HEK293T (cell line): ENCODE measurements around the gene GPNMB.

ENCODE experiments used
- CTCF ChIA-PET: fragments of 350-600 bp; formaldehyde crosslinking; extraction: SDS; loops from one replicate; lab custom pipeline; 2021; ENCODE audit warnings: antibody characterized with exemption, inconsistent platforms; lab: Yijun Ruan, JAX
- POLR2A ChIA-PET: fragments of 350-600 bp; formaldehyde crosslinking; extraction: SDS; loops from one replicate; lab custom pipeline; 2020; ENCODE audit warnings: antibody characterized with exemption, inconsistent platforms; lab: Yijun Ruan, JAX
- DNase-seq: peaks from one replicate; pipeline ENCODE4 v3.0.0; 2012; ENCODE audit warnings: mixed read lengths; ENCODE audit errors: extremely low spot score
- ARNT ChIP-seq: fragments of 450-650 bp; IDR thresholded peaks from 2 replicates; pipeline ENCODE4 v1.6.1; 2017; ENCODE audit warnings: mild to moderate bottlenecking
- BHLHE40 ChIP-seq: fragments of 450-650 bp; IDR thresholded peaks from 2 replicates; pipeline ENCODE4 v1.6.1; 2016; ENCODE audit warnings: mild to moderate bottlenecking, moderate library complexity, borderline replicate concordance
- CTBP1 ChIP-seq: fragments of 450-650 bp; IDR thresholded peaks from 2 replicates; pipeline ENCODE4 v1.6.1; 2016; ENCODE audit warnings: borderline replicate concordance
- ELF4 ChIP-seq: fragments of 450-650 bp; IDR thresholded peaks from 2 replicates; pipeline ENCODE4 v1.6.1; 2017; ENCODE audit warnings: antibody characterized with exemption
- FOXA1 ChIP-seq: fragments of 450-650 bp; IDR thresholded peaks from 2 replicates; pipeline ENCODE4 v1.6.1; 2016; ENCODE audit warnings: mild to moderate bottlenecking
- FOXK2 ChIP-seq: fragments of 450-650 bp; IDR thresholded peaks from 2 replicates; pipeline ENCODE4 v1.6.1; 2016; ENCODE audit warnings: mild to moderate bottlenecking
- FOXM1 ChIP-seq: fragments of 450-650 bp; IDR thresholded peaks from 2 replicates; pipeline ENCODE4 v1.6.1; 2017; ENCODE audit warnings: mild to moderate bottlenecking, borderline replicate concordance
- HDGF ChIP-seq: fragments of 450-650 bp; IDR thresholded peaks from 2 replicates; pipeline ENCODE4 v1.6.1; 2017; ENCODE audit warnings: antibody characterized with exemption, borderline replicate concordance
- L3MBTL2 ChIP-seq: fragments of 450-650 bp; conservative IDR thresholded peaks from 2 replicates; pipeline ENCODE4 v1.6.1; 2016; ENCODE audit warnings: mild to moderate bottlenecking
- LEF1 ChIP-seq: fragments of 450-650 bp; IDR thresholded peaks from 2 replicates; pipeline ENCODE4 v1.6.1; 2017; ENCODE audit warnings: mild to moderate bottlenecking, borderline replicate concordance
- NFRKB ChIP-seq: fragments of 450-650 bp; IDR thresholded peaks from 2 replicates; pipeline ENCODE4 v1.6.1; 2016; ENCODE audit warnings: mild to moderate bottlenecking, moderate library complexity
- PKNOX1 ChIP-seq: fragments of 450-650 bp; IDR thresholded peaks from 2 replicates; pipeline ENCODE4 v1.6.1; 2016
- SP1 ChIP-seq: fragments of 450-650 bp; IDR thresholded peaks from 2 replicates; pipeline ENCODE4 v1.6.1; 2017
- SUZ12 ChIP-seq: fragments of 450-650 bp; IDR thresholded peaks from 2 replicates; pipeline ENCODE4 v1.6.1; 2016; ENCODE audit warnings: mild to moderate bottlenecking
- TARDBP ChIP-seq: fragments of 450-650 bp; IDR thresholded peaks from 2 replicates; pipeline ENCODE4 v1.6.1; 2016
- ZNF384 ChIP-seq: fragments of 450-650 bp; IDR thresholded peaks from 2 replicates; pipeline ENCODE4 v1.6.1; 2016

GPNMB gene

DNA sequence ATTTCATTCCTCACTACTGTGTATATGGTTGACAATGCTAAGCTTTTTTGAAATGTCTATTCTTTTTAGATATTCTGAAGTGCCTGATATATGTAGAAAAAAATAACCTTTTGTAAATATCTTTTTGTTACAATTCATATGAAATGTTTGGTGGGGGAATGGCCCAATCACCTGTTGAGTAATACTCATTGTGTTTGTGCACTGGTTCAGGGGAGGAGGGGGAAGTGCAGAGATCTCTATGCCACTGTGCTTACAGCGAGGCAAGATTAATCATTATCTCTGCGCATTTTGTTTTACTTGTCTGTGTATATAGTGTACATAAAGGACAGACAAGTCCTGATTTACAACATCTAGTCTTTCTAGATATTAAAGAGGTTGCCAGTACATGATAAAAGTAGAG, 39.6 kb upstream of the GPNMB start:
- TF ChIP-seq FOXA1 (no peak), L3MBTL2 (no peak), TARDBP (no peak), PKNOX1 (no peak), LEF1 (no peak), ELF4 (no peak), HDGF (no peak), CTBP1 (no peak), NFRKB (no peak)
- POLR2A ChIA-PET, result no interaction called here

DNA sequence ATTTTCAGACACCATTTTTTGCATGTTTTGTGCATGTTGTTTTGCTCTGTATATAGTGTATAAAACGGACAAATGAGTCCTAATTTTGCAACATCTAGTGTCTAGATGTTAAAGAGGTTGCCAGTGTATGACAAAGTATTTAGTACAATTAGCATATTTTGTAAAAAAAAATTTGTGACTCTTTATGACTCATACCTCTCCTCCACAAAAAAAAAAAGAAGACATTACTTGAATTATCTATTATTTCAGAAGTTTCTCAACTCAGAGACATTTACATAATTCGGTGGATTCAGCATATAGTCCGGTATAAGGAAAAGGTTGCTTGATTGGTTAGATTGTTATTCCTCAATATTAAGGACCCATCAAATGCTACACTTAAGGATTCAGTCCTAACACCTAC, 38.7 kb upstream of the GPNMB start:
- POLR2A ChIA-PET, result no interaction called here

More for the DNA sequence above, 39.6 kb upstream of the GPNMB start:
- DNase-seq, result no peak
- CTCF ChIA-PET, result no interaction called here

DNA sequence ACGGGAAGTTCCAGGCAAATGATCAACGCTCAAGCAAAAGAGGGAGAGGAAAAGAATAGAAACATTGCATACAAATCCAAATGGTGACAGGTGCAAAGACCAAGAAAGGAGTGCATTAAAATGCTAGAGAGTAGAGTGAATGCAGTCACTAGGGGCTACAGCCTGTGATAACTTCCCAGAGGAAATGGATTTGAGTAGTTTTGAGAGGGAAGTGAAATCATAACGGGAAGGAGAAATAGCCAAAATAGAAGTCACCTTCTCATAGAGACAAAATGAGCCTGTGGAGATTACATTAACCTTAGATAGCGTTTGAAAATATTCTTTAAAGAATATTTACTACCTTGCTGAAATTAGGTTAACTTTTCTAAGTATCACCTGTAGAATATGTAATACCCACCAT, 38.3 kb upstream of the GPNMB start:
- TF ChIP-seq CTBP1 (no peak), ARNT (no peak), SP1 (no peak), NFRKB (no peak), FOXK2 (no peak), SUZ12 (no peak), FOXM1 (no peak), L3MBTL2 (no peak), ZNF384 (no peak), TARDBP (no peak), FOXA1 (no peak), PKNOX1 (no peak)
- POLR2A ChIA-PET, result no interaction called here
- CTCF ChIA-PET, result no interaction called here
- no peak for DNase-seq

More for the DNA sequence above, 38.7 kb upstream of the GPNMB start:
- CTCF ChIA-PET, result no interaction called here
- TF ChIP-seq SP1 (no peak), BHLHE40 (no peak), PKNOX1 (no peak), FOXK2 (no peak), ZNF384 (no peak)
- no peak for DNase-seq

- DNase-seq, result no peak
- CTCF ChIA-PET, result no interaction called here
- TF ChIP-seq L3MBTL2 (no peak), ARNT (no peak), LEF1 (no peak), TARDBP (no peak), CTBP1 (no peak), BHLHE40 (no peak), ELF4 (no peak), FOXM1 (no peak), SUZ12 (no peak), HDGF (no peak), PKNOX1 (no peak), NFRKB (no peak), ZNF384 (no peak), FOXA1 (no peak), SP1 (no peak), FOXK2 (no peak)
- POLR2A ChIA-PET, result no interaction called here
Observed at GRCh38 chr7:23210506-23210905, 36.1 kb upstream of the GPNMB start.

- POLR2A ChIA-PET, result interaction anchor here (1.1 kb wide), 2 partner anchors 11 to 27 kb away, joined by 3 read pairs; no protein-coding TSS in a partner anchor
Observed at GRCh38 chr7:23211589-23211988, 35.0 kb upstream of the GPNMB start.

DNA sequence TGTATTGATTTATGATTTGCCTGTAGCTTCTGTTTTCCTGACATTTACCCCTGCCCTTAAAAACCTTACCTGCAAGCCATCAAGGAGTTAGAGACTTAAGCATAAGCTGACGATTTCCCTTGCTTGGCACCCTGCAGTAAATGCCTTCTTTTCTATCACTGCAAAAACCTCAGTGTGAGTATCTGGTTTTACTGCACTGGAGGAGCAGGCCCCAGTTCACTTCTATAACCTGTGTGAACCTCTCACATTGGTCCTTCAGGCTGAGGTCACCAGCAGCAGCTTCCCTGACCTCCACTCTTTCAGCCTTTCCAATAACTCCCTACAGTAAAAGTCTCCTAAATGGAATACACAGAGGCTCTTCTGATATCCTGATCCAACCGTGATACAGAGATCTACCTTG, 34.2 kb upstream of the GPNMB start:
- DNase-seq, result no peak
- TF ChIP-seq TARDBP (no peak), FOXK2 (no peak), ELF4 (no peak), PKNOX1 (no peak), CTBP1 (no peak), FOXM1 (no peak), NFRKB (no peak), L3MBTL2 (no peak), ZNF384 (no peak), FOXA1 (no peak), HDGF (no peak)
- ChIA-PET CTCF (interaction anchor here (0.6 kb wide), 1 partner anchor 317 kb away, joined by 6 read pairs; no protein-coding TSS in a partner anchor), POLR2A (interaction anchor here (0.6 to 1.1 kb wide), 3 partner anchors 10 to 32 kb away, joined by 3 read pairs; no protein-coding TSS in a partner anchor)

More at GRCh38 chr7:23211589-23211988, 35.0 kb upstream of the GPNMB start:
- CTCF ChIA-PET, result interaction anchor here (0.6 kb wide), 1 partner anchor 318 kb away, joined by 6 read pairs; no protein-coding TSS in a partner anchor
- DNase-seq, result no peak
- TF ChIP-seq HDGF (no peak), ARNT (no peak), FOXA1 (no peak), L3MBTL2 (0 out of 2 replicates have a peak, but pooled peaks have one; percentile 21), LEF1 (no peak)
